GM21529 (cell line): ENCODE data around the gene RCVRN.
"Not testable (repeated sequence)": the region's sequence is repeated elsewhere in the genome, so short reads cannot be mapped to it uniquely, and the experiment has no call there.

ENCODE experiments used
- ATAC-seq: cut with Tn5 transposase; IDR thresholded peaks from one replicate; pipeline ENCODE4 v1.9.1; 2021; ENCODE audit not compliant: unreplicated experiment

The RCVRN gene

GRCh38 chr17:9922012-9922848 lies 17.2 kb upstream of the RCVRN start:
- no peak for ATAC-seq

GRCh38 chr17:9921216-9921615 lies 16.1 kb upstream of the RCVRN start:
- ATAC-seq, result not testable (repeated sequence)

GRCh38 chr17:9918804-9919352 lies 13.8 kb upstream of the RCVRN start:
- ATAC-seq, result no peak

GRCh38 chr17:9918352-9918751 lies 13.3 kb upstream of the RCVRN start:
- no peak for ATAC-seq

GRCh38 chr17:9917801-9918200 lies 12.7 kb upstream of the RCVRN start:
- no peak for ATAC-seq

GRCh38 chr17:9917131-9917530 lies 12.1 kb upstream of the RCVRN start:
- no peak for ATAC-seq

- ATAC-seq, result no peak
Observed at GRCh38 chr17:9916108-9916507, 11.0 kb upstream of the RCVRN start.

GRCh38 chr17:9913476-9913875 lies 8.4 kb upstream of the RCVRN start:
- no peak for ATAC-seq

GRCh38 chr17:9912121-9913099 lies 7.3 kb upstream of the RCVRN start:
- no peak for ATAC-seq

GRCh38 chr17:9911089-9911488 lies 6.0 kb upstream of the RCVRN start:
- no peak for ATAC-seq

GRCh38 chr17:9908649-9909042 lies 3.6 kb upstream of the RCVRN start:
- ATAC-seq, result no peak

- ATAC-seq, result no peak
Observed at GRCh38 chr17:9907883-9908648, 3.0 kb upstream of the RCVRN start.

GRCh38 chr17:9907131-9907530 lies 2.1 kb upstream of the RCVRN start:
- no peak for ATAC-seq

- ATAC-seq, result no peak
Observed at GRCh38 chr17:9906616-9907015, 1.5 kb upstream of the RCVRN start.

GRCh38 chr17:9905902-9906301 lies 831 bp upstream of the RCVRN start:
- ATAC-seq, result no peak

GRCh38 chr17:9904277-9905077 lies 594 bp downstream of the RCVRN start:
- ATAC-seq, result no peak

GRCh38 chr17:9902120-9902519 lies 3.0 kb downstream of the RCVRN start:
- ATAC-seq, result no peak

- ATAC-seq, result no peak
Observed at GRCh38 chr17:9900784-9901183, 4.3 kb downstream of the RCVRN start.

GRCh38 chr17:9900044-9900594 lies 5.0 kb downstream of the RCVRN start:
- ATAC-seq, result no peak
